Aortic smooth muscle cell (primary cell): ENCODE data around the gene SLC30A5. TPM values are rescaled to one million over a fixed set of nuclear protein-coding genes. Genes with fewer than 3 reads are reported as not detected.

Experiments
- total RNA-seq: library from RNA; depleted of rRNA; stranded (reverse); fragments of >200 nt; gene quantifications from 2 replicates; pipeline ENCODE4 v1.2.3, GENCODE V29; 2014

Gene SLC30A5
- total RNA-seq: 69.6 and 79.0 TPM in 2 replicates

GRCh38 chr5:69093771-69094482 lies at the start of gene SLC30A5:
Gene SLC30A5, plus strand, starts transcription at chr5:69094014. Its CDS starts 242 bp downstream, at chr5:69094256.

DNA sequence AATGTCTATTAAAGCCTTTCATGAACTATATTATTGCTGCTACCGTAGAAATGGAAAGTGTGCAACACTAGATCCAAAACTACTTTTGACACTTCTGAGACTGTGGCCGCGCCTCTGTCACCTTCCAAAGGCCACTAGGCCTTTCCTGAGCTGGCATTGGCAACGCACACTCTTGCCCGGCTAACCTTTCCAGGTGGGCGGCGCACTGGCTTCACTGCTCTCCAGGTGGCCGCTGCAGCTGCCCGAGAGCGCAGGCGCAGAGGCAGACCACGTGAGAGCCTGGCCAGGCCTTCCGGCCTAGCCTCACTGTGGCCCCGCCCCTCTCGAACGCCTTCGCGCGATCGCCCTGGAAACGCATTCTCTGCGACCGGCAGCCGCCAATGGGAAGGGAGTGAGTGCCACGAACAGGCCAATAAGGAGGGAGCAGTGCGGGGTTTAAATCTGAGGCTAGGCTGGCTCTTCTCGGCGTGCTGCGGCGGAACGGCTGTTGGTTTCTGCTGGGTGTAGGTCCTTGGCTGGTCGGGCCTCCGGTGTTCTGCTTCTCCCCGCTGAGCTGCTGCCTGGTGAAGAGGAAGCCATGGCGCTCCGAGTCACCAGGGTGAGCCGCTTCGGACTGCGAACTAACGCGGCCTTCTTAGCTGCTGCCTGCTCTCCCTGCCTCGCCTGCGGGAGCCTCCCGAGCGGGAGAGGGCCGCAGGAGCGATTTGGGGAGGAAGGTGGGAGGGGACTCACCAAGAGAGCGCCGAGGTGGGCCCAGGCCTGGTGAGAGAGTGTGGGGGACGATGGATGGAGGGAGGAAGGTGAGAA lies 73.1 kb downstream of the SLC30A5 start, which contains the start of gene CCNB1:
TSS of gene CCNB1 (plus strand) at position 465 of the 807 bp plus-strand sequence. CDS start at position 578, 113 bp downstream.

Other genes starting within 250 kb of the SLC30A5 start
- gene CCNB1, start 73.1 kb downstream of the SLC30A5 start, total RNA-seq: 81.9 and 124 TPM in 2 replicates
- gene CENPH, start 95.6 kb downstream of the SLC30A5 start, total RNA-seq: 12.6 and 14.0 TPM in 2 replicates
- 40.3 and 48.7 TPM in 2 replicates for gene CDK7, start 140.9 kb downstream of the SLC30A5 start, total RNA-seq
- gene CCDC125, start 238.8 kb downstream of the SLC30A5 start, total RNA-seq: 3.4 and 4.8 TPM in 2 replicates